ENCODE measurements around the gene GINS1. TPM values are rescaled to one million over a fixed set of nuclear protein-coding genes. Genes with fewer than 3 reads are reported as not detected.

GINS1 gene
- total and polyA plus RNA-seq, 11 donors = 0.15 to 3.1 (median 0.36) TPM

- H3K4me1 ChIP-seq = peaks cover 0 to 7% (median 0%) of the 10 kb centered on the region in 12 donors
- H3K4me3 ChIP-seq = no peak overlapping the region
- no peak for DNase-seq
- intact Hi-C loops (cut with DNase I) = loop anchor here in 1 of 10 donors (10.0 kb wide), 1 partner anchor 167 kb away; the partner anchor contains the start of gene NANP
- no peaks in the 10 kb centered on the region for H3K9me3 ChIP-seq
- no peak for ATAC-seq
- TF ChIP-seq CTCF (IDR thresholded peaks at IDR 0.05) (no peak), POLR2A (IDR thresholded peaks at IDR 0.05) (no peak)
- WGBS, 4 donors = 90 to 95% (median 93%) methylated on average over 22 of the region's 22 CpGs
- H3K27ac ChIP-seq = no peak overlapping the region
- H3K27me3 ChIP-seq = no peaks in the 10 kb centered on the region
- peaks cover 0 to 30% (median 0%) of the 10 kb centered on the region in 9 donors for H3K36me3 ChIP-seq
Observed at GRCh38 chr20:25457886-25458680, 50.6 kb downstream of the GINS1 start.

GRCh38 chr20:25459111-25459830, 51.8 kb downstream of the GINS1 start:
- peaks cover 0 to 7% (median 0%) of the 10 kb centered on the region in 12 donors for H3K4me1 ChIP-seq
- H3K36me3 ChIP-seq = peaks cover 0 to 28% (median 0%) of the 10 kb centered on the region in 9 donors
- H3K9me3 ChIP-seq = no peaks in the 10 kb centered on the region
- no peaks in the 10 kb centered on the region for H3K27me3 ChIP-seq
- intact Hi-C loops (cut with DNase I) = loop anchor here in 1 of 10 donors (10.0 kb wide), 1 partner anchor 166 kb away; the partner anchor contains the start of gene NANP
- ATAC-seq (no peak), DNase-seq (no peak)
- no peak overlapping the region for H3K27ac ChIP-seq
- no peak for TF ChIP-seq CTCF (IDR thresholded peaks at IDR 0.05)
- no peak for TF ChIP-seq POLR2A (IDR thresholded peaks at IDR 0.05)
- WGBS, 4 donors = 83 to 96% (median 91%) methylated on average over 13 to 20 of the region's 20 CpGs
- H3K4me3 ChIP-seq = no peak overlapping the region

- Histone ChIP-seq H3K27me3 (no peaks in the 10 kb centered on the region), H3K27ac (no peak overlapping the region), H3K4me3 (no peak overlapping the region), H3K9me3 (no peaks in the 10 kb centered on the region), H3K4me1 (peaks cover 0 to 8% (median 0%) of the 10 kb centered on the region in 12 donors), H3K36me3 (peaks cover 0 to 22% (median 0%) of the 10 kb centered on the region in 9 donors)
- WGBS, 4 donors = 75 to 85% (median 81%) methylated on average over 12 of the region's 12 CpGs
- TF ChIP-seq POLR2A (IDR thresholded peaks at IDR 0.05) (no peak), CTCF (IDR thresholded peaks at IDR 0.05) (no peak)
- ATAC-seq = peak in 1 of 4 donors; percentile 14
- intact Hi-C loops (cut with DNase I) = loop anchor here in 4 of 10 donors (10.0 kb wide), 3 partner anchors 65 to 165 kb away; partner anchors contain the start of gene NANP (in 1 of the 4)
- DNase-seq = no peak
Observed at GRCh38 chr20:25459916-25460535, 52.6 kb downstream of the GINS1 start.
